ENCODE data around the gene TRAPPC5. TPM values are rescaled to one million over a fixed set of nuclear protein-coding genes. Genes with fewer than 3 reads are reported as not detected.

The TRAPPC5 gene
- total and polyA plus RNA-seq, 10 of the 15 experiments (the other 5 are each of a cell fraction or from before 2014, with no cell fraction given), result 4.2 to 210 (median 89.1) TPM

GRCh38 chr19:7709932-7710460, 29.4 kb downstream of the TRAPPC5 start (continued):
- TF ChIP-seq RB1 (IDR thresholded peaks at IDR 0.05; ENCODE audit: borderline replicate concordance), result no peak
- TF ChIP-seq ZZZ3 (IDR thresholded peaks at IDR 0.05; ENCODE audit: control insufficient read depth, insufficient read length, low read depth), result no peak
- TF ChIP-seq KAT2A (conservative IDR thresholded peaks at IDR 0.05; ENCODE audit: control insufficient read depth, low read depth, low read length), result no peak
- no peak for TF ChIP-seq E2F4 (IDR thresholded peaks at IDR 0.05; ENCODE audit: low read depth, low read length)
- no peak for TF ChIP-seq MXI1 (IDR thresholded peaks at IDR 0.05; ENCODE audit: low read depth, low read length)
- no peak for TF ChIP-seq EP300 (IDR thresholded peaks at IDR 0.05; ENCODE audit: borderline replicate concordance in 1 of 2, control insufficient read depth in 1 of 2, low read depth in 2 of 2, low read length in 2 of 2)
- TF ChIP-seq NFYB (IDR thresholded peaks at IDR 0.05; ENCODE audit: insufficient read depth, low read depth, low read length), result no peak
- TF ChIP-seq NBN (IDR thresholded peaks at IDR 0.05), result no peak
- no peak for TF ChIP-seq POLR2AphosphoS2 (IDR thresholded peaks at IDR 0.05; ENCODE audit: low read depth, low read length)
- no peak for TF ChIP-seq CUX1 (IDR thresholded peaks at IDR 0.05; ENCODE audit: insufficient replicate concordance, low read depth, low read length)
- TF ChIP-seq PBX3 (IDR thresholded peaks at IDR 0.05; ENCODE audit: insufficient replicate concordance, low read depth, low read length), result no peak
- TF ChIP-seq HSF1 (IDR thresholded peaks at IDR 0.05; ENCODE audit: low read depth, low read length), result no peak
- 0 out of 2 replicates have a peak, but pooled peaks have one; percentile 6 for TF ChIP-seq RUNX3 (IDR thresholded peaks at IDR 0.05; ENCODE audit: low read length)
- no peak for TF ChIP-seq E4F1 (IDR thresholded peaks at IDR 0.05; ENCODE audit: borderline replicate concordance, partially characterized antibody)
- TF ChIP-seq LARP7 (IDR thresholded peaks at IDR 0.05), result no peak
- TF ChIP-seq ZNF217 (IDR thresholded peaks at IDR 0.05), result peak; percentile 46; the same call in 1 of the 2 replicates
- no peak for TF ChIP-seq SMC3 (IDR thresholded peaks at IDR 0.05; ENCODE audit: borderline replicate concordance, low read length)
- TF ChIP-seq ZNF384 (IDR thresholded peaks at IDR 0.05; ENCODE audit: borderline replicate concordance, low read depth, low read length), result no peak

All from GM12878 (cell line).